ENCODE measurements around the gene CNKSR3.
A peak's percentile ranks its signal among the peaks of the same experiment; 100 is the strongest.

DNA sequence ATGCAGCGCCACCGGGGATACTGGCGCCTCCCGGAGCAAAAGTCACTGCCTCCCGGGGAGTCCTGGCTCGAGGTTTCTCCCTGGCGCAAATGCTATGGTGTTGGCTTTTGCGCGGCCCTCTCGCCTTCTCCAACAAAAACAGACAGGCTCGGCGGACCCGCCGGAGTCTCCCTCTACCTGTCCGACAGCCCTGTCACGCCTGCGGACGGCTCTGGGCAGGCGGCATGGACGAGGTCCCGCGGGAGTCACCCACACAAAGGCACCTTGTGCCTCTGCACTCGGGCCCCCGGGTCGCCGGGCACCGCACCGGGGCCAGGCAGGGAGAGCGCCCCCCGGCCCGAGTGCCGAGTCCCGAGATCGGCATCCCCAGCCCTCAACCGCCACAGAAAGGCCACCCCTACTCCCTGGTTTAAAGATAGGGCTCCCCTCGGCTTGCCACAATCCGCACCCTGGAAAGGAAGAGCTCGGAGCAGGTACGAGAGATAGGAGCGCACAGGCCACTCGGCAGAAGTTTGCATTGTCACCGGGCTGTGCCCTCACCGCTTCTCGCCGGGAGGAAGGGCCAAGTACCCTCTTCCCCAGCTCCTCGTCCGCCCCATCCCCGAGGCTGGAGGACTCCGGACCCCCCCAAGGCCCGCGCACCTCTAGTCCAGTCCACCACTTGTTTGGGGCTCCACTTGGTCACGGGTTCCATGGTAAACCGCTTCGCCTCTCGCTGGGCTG lies 903 bp downstream of the CNKSR3 start:
- peak; percentile 23 for TF ChIP-seq POLR2A (IDR thresholded peaks at IDR 0.05; ENCODE audit: low read length)
- TF ChIP-seq GATA1 (IDR thresholded peaks at IDR 0.05; ENCODE audit: low read depth, low read length) = no peak

Data from erythroblast (primary cell).